AG08395 (cell line): ENCODE results near the gene PFN2.

Experiments used
- DNase-seq: peaks from one replicate; pipeline ENCODE4 v3.0.0; 2012; ENCODE audit warnings: mixed read lengths, low spot score

PFN2 gene

GRCh38 chr3:149917124-149917667 is 53.5 kb downstream of the PFN2 start:
- DNase-seq = no peak
